DMS53 treated with DMSO at 0.1 percent for 48 hours (cell line): ENCODE data around the gene KCNK5.

Experiments
- DNase-seq: peaks from one replicate; lab custom pipeline; 2025; ENCODE audit not compliant: unreplicated experiment; lab: John Stamatoyannopoulos, UW

The KCNK5 gene

DNA sequence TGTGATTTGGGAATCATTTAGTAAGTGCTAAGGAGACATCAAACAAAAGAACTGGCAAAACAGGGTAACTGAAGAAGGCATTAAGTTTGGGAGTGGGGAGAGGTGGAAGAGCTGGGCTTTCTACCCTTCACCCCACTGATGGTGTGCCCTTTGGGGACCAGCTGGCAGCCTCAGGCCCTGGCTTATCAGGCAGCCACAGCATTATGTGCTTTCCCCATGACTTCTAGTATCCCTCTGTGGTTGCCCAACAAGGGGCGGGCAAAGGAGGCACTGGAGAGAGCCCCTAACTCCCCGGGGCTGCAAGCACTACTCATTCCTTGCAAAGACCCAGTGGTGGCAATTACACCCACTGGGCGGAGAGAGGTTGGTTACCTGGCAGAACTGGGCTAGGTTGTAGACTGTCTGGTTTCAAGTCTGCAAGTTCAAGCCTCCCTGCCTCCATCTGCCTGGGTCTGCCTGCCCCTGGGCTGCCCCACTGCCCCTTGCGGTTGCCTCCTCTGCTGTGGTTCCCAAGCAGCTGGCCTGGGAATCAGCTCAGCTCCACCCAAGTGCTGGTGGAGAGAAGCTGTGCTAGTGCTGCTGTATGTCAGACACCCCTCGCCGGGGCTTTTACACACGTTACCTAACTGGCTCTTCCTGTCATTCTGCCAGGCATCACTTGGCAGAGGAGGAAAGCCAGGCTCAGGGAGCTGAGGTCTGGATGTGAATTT, 29.9 kb downstream of the KCNK5 start:
- DNase-seq: no peak

DNA sequence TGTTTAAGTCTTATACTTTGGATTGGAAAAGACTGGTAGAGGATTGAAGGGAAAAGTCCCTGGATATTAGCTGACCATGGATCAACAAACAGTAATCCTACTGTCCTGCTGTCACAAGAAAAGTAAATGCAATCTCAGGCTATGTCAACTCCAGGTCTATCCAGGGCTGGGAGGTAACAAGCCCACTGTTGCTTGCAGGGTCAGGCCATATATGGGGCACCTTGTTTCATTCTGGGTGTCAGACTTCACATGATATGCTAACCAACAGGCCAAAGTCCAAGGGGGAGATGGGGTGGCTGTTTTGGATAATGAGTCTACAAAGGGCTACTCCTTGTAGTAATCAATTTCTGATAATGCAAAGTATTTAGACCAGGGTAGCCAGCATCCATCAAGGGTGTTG, 30.7 kb downstream of the KCNK5 start:
- no peak for DNase-seq

DNA sequence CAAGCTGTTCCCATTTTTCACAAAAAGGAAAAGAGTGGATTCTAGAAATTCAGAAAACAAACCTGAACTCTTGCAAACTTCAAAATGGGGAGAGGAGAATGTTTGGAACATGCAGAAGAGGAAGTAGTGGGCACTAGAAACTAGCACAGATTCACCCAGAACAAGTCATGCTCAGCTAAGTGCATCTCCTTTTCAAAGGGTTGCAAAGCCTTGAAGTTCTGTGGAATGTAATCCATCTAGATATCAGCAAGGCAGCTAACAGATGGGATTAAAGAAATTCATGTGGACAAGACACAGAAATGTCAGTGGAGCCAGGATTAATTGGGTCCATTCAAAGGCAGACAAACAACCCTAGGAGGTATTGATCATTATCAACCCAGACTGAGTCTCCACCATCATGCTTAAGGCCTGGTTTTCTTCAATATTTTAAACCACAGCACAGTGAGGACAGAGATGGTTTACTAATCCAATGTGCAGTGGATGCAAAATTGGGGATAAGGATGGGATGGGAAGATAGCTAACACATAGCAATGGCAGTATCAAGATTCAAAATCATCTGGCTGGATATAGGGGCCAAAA, 31.3 kb downstream of the KCNK5 start:
- no peak for DNase-seq

DNA sequence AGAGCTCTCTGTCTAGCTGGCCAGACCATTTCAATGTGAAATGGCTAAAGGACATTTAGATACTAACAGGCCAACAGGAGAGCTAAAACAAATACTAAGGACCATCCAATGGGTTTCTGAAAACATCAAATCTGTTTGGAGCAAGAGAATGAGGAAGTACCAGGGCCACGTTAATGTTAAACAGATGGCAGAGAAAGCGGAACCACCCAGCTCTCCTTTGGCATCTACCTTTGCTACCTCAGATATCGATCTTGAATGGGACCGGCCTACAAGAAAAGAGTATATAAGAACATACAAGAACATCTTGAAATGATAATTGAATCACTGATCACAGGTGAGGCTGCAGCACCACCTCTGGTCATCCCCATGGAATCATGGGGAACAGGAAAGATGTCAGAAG, 31.8 kb downstream of the KCNK5 start:
- DNase-seq: no peak

DNA sequence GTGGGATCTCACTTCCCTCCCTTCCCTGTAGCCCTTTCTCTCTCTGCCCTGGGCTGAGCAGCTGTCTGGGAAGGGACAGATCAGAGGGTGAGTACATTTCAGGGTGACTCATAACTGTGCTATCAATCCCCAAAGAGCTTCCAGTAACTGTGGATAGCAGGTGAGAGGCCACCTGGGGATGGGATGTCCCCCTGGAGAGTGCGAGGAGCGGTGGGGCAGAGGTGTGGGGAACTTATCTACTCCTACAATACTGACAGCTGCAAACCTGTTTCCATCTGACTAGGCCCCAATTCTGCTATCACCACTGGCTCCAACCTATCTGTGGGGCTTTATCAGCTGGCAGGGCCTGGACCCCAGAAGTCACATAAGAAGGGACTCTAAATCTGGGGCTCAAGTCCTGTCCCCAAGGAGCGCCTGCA, 32.6 kb downstream of the KCNK5 start:
- DNase-seq: no peak

DNA sequence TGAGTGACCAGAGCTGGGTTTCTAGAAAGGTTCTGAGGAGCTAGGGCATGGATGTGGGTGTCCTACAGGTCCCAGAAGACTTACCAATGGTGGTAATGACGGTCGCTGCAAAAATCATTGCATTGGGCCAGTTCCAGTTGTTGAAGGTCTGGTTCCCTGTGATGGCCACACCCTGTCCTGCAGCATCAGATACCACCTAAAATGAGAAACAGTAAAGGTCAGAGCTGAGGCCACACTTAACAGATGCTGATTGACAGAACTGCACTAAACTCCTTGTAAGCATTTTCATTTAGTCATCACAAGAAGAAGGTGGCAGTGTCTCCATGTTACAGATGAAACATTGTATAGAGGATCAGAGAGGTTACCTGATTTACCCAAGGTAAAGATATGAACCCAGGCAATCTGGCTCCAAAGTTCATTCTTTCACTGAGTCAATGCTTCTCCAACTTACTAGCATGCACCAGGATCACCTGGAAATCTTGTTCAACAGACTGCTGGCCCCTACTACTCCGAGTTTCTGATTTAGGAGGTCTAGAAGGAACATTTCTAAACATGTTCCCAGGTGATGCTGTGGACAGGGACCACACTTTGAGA, 33.4 kb downstream of the KCNK5 start:
- no peak for DNase-seq

DNA sequence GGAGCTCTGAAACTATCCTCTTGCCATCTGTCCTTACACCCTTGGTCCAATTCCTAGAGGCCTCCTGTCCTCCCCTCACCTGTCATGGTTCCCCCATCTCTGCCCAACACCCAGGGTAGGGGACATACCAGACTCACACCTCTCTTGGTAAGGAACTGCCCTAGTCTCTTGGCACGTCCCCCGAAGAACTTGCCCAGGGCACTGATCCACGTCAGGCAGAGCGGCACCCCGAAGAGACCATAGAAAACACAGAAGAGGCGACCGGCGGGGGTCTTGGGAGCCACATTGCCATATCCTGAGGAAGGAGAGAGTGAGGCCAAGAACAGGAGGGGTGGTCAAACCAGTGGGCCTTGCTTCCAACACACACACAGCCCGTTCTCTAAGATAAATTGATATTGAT, 34.8 kb downstream of the KCNK5 start:
- no peak for DNase-seq

DNA sequence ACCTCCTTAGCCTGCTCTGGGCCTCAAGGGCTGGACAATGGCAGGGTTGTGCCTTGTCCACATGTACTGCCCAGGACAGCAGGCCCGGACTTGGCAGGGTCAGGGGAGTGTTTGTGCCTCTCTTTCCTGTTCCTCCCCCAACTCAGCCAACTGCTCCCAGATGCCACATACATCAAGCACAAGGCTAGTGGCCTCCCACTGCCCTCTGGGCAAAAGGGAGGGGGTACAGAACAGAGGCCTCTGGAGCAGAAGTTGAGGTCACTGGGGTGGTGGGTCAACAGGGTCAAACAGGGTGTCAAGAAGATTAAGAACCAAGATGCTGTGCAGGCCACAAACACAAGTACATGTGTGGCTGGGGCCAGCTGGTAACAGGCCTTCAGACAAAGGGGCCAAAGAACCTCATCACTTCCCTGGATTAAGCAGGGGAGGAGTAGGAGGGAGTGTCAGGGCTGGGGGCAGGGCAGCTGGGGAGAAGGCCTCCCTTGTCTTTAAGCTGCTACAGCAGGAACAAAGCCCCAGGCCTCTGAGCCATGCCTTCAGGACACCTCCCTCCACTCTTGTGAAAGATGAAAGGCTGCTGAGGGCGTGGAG, 36.0 kb downstream of the KCNK5 start:
- DNase-seq: no peak

DNA sequence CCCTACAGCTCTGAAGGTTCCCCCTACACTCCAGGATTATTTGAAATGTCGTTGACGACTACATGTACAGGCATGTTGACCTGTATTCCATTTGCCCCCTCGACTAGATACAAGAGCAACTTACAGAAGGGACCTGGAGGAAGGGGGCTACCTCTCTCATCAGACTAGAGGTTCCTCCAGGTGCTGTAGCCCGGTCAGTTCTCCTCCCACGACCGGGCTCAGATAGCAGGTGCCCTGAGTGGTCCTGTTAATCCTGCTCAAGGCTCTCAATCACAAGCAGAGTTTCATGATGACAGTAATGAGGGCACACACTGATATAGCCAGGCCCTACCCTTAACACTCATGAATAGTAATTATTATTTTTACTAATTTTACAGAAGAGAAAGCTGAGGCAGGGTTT, 36.5 kb downstream of the KCNK5 start:
- DNase-seq: no peak

DNA sequence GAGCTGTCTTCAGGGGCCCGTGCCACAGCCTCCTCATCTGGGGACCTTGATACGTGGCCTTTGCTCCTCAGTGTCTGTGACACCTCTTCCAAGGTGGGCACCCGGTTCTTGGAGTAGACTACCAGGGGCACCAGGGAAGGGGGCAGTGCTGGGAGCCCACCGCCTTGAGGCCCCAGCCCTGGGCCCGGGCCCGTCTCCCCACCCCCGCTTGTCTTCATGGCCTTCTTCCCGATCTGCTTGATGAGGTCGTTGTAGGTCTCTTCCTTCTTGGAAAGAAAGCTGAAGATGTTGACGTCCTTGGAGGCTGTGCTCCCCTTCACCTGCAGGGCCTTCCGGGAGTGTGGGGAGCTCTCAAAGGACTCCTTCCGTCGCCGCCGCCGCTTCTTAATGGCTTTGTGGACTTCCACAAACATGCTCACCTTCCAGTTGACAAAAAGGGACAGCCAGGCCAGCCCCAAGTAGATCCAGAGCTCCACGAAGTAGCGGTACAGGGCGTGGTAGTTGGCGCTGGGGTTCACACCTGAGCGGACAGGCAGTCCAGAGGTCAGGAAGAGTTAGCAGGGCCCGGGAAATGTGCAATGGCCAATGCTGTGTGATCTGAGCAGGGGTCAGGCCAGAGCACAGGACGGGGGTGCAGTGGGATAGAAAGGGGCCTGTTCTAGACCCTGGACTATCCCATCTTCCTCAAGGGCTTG, 37.9 kb downstream of the KCNK5 start:
- DNase-seq: no peak

DNA sequence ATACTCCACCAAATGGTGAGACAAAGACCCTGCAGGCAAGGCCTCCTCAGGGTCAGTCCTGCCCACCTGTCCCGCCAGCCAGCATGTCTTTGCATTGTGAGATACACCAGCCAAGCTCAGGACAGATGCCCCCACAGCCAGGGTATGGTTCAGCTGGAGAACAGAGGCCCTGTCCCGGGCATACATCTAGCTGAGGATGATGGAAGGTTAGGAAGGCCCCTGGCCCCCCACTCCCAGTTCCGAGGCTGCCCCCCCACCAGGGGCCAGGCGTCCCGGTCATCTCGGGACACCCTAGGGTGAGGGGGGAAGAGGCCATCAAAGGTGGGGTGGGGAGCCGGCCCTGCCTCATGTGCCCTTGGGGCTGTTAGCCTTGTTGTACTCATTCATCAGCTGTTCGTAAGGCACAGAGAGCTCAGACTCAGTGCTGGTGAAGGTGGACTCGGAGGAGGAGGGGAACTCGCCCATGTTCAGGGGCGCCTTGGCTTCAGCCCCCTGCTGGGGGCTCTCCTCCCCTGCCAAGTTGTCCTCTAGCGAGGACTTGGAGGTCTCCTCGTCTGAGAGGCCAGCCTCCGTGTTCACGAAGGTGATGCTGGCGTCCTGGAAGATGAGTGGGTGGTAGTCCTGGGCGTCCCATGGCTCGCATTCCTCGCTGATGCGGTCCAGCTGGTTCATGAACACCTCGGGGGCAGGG, 38.6 kb downstream of the KCNK5 start:
- DNase-seq: no peak

DNA sequence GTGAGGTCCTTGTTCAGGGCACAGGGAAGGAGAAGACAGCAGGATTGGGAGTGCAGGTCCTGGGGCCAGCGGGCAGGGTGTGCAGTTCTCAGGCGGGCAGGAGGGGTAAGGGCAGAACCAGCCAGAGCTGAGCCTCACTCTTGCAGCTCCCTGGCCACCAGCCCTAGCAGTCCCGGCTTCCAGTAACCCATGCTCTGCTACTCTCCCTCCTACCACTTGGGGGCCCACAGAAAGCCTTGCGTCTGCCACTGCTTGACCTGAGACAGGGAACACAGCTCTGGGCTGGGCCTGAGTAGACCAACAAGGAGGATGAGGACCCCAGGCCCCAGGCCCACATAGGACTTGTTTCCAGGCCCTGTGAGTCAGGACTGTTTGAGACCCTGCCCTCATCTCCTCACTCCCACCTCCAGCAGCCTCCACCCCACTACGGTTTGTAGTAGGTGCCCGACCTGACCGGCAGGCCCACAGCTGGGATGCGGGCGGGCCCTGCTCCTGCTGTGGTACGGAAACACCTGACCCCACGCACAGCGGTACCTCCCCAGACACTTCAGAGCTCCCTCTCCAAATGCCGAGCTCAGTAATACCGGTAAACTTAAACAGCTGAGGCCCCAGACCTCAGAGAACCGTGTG, 39.2 kb downstream of the KCNK5 start:
- DNase-seq: peak; percentile 29

DNA sequence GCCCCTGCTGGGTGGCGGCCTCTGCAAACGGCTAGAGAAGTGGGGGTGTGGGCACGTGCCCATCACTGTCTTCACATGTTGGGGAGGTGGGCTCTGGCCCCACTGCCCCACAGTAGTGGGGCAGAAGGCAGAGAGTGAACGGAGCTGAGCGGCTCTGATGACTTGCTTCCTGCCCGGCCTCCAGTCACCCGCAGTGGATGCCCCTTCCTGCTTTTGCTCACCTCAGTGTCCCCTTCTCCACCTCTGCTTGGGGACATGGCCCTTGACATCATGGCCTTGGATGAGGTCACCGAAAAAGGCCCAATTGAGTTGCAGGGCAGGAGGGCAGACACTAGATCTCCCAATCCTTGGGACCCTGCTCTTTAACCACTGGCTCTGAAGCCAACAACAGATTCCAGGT, 40.1 kb downstream of the KCNK5 start:
- DNase-seq: no peak

DNA sequence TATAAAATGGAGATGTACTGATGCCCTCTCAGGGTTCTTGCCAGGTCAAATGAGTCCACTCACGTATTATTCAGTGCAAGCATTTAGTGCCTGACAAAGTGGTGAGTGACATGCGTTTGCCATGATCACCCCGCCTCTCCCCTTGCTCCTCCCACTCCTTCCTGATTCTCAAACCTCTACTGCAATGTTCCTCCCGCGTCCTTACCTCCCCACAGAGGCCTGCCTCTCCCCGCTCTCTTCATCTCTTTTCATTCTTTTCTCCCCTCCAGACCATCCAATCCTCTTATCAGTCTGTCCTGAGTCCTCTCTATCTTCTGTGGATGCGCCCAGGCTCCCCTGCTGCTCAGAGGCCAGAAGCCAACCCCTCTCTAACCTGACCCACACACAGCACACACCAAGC, 40.7 kb downstream of the KCNK5 start:
- no peak for DNase-seq

DNA sequence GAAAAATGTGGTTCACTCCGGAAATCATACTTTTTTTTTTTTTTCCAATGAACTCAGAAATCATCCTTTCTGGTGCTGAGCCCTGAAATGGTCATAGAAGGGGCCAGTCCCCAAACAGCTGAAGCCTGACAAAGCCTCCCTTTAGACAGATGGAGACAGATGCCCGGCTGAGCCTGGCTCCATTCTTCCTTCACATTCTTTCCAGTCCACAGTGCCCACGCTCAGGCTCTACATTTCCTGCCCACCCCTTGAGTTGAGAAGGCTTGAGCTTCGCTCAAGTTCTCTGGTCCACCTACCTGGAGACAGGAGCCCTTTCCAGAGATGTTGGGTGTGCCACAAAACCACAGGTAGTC, 41.2 kb downstream of the KCNK5 start:
- no peak for DNase-seq

DNA sequence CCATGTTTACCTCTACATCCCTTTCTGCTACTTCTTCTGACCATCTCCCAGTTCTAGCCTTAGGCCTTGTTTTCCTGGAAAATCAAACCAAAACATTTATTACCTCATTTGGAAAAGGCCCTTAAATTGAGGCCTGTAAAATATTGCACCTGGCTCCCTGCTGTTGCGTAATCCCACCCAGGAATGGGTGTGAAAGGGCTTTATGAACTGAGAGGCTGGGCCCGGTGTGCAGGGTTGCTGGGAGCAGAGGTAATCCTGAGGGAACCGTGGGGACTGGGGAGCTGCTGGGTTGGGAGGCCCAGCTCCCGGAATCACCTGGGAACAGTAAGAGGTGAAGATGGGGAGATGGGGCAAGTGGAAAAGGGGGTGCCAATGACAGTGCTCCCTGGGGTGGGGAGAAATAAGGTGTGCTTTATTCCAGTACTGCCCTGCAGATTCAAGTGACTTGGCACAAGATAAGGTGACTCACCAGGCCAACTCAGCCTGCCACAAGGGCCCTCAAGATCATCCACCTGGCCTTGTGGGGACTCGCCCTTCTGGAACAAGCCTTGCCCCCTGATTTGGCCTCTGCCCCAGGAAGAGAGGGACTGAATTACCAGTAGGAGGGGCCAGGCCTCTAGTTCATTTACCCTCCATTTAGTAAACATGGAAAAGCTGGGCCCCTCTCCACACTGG, 44.2 kb downstream of the KCNK5 start:
- DNase-seq: peak; percentile 96

DNA sequence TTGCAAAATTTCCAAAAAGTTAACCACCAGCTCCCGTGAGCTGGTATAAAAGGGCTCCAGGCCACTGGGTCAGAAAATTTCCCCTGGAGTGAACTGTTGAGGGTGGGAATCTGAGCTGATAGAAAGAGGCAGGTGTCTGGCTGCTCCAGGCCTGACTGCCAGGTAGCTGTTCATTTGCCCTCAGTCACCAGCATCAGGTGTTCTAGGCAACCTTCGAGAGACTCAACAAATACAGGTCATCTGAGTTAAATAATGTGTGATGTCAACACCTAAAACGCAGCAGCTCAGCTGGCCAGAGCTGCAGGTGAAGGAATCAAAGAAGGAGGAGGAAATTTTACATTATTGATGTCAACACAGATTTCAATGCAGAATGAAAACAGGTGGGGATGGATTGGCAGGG, 46.7 kb downstream of the KCNK5 start:
- peak; percentile 80 for DNase-seq

DNA sequence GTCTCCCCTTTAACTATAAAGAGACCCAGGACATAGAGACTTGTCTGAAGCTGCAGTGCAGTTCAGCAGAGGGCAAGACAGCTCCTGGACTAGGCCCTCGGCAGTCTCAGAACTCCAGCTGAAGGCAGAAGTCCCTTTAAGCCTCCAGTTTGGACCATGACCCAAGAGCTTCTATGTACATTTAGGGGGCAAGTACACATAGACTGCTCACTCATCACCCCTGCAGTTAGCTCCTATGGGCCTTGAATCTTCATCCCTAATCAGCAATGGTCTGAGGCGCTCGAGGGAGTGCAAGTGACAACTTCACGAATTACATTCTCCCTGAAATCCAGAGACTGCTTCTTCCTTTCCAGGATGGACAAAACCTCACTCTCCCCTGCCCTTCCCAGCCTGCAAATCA, 47.4 kb downstream of the KCNK5 start:
- no peak for DNase-seq

DNA sequence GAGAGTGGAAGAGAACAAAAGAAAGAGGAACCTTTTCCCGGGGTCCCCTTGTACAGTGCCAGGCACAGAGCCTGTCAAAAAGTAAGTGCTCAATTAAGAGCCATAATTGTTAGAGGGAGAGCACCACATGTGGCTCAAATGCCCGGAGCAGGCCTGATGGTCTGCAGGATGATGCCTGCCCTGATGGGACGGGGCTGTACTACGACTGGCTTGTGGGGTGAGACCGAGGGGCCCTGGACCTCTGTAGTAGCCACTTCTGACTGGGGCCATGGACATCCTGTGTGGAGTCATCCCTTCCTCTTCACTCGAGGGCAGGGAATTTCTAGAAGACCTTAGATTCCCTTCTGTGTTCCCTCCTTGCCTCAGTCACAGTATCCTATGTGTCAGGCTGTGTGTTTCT, 47.9 kb downstream of the KCNK5 start:
- DNase-seq: no peak

DNA sequence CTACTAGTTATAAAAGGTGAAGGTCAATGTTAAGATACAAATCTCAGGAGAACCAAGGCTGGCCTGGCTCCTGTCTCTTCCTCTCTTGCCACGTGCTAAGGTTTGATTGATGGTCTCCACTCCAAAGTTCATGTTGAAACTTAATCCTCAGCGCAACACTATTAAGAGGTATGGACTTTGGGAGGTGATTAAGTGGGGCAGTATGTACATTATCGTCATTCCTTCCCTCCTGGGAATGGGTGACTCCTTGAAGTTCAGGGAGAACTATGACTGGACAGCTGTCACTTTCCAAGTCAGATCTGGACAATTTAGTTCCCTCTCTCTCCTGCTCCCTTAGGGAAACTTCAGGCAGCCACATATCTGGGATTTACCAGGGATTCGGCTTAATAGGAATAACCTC, 50.5 kb downstream of the KCNK5 start:
- DNase-seq: no peak
